ENCODE measurements around the gene POLR3K.

Gene POLR3K

DNA sequence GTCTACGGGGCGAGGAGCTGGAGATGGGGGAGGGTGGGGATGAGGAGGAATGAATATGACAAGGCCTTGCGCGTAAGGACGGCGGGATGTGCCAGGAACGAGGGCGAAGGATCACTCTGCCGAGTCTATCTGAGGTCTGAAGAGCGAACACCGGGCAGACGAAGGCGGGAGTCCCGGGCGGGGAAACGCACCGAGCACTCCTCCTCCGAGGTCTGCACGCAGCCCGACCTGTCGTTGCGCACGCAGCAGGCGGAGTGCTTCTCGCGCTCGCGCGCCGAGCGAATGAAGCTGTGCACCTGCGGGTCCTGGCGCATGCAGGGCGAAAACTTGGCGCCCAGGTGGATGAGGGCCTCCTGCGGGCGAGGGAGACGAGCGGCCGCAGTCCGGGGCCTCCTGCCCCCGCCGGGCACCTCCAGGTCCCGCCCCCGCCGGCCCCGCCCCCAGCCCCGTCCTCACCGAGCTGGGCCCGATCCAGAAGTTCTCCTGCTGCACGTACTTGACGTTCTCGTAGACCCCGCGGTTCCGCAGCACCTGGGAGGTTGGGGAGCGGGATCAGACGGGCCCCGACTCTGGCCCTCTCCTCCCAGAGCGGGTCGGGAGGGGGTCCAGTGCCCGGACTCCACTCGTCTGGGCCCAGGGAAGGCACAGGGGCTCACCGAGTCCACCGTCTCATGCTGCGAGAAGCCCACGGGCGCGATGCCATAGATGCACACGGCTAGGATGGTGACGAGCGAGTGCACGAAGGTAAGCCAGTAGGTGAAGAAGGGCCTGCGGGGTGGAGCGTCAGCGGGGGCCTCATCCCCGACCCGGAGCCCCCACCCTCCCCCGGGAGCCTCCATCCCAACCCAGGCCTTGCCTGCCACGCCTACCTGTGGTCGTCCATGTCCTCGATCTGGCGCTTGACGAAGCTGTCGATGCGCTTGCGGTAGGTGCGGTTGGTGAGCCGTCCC is 7.8 kb upstream of the POLR3K start:
- Histone ChIP-seq H3K4me3 (ENCODE audit: low read depth in 1 of 2, low read length in 2 of 2) (no peak overlapping the region), H3K36me3 (ENCODE audit: control insufficient read depth in 1 of 2, insufficient read depth in 2 of 2, low read length in 2 of 2) (peaks cover 31 to 87% of the 10 kb centered on the region in 2 donors), H3K9me3 (ENCODE audit: control insufficient read depth in 1 of 2, low read length in 2 of 2) (no peaks in the 10 kb centered on the region)

DNA sequence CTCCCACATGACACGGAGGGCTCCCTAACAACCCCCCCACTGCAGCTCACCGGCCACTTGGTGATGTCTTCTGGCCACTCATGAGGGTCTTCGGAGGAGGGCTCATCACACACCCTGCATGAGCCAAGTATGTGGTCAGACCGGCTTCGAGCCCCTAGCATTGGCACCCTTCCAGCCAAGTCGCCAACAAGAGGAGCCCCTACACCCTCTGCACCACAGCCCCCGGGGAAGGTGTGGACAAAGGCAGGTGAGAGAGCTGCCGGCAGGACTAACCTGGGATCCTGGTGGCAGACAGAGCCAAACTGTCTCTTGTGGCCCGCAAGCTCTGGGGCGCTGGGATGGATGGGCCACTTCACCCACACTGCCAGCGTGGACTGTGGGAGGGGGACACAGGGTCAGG is 6.8 kb upstream of the POLR3K start:
- Histone ChIP-seq H3K9me3 (ENCODE audit: control insufficient read depth in 1 of 2, low read length in 2 of 2) (no peaks in the 10 kb centered on the region), H3K27me3 (ENCODE audit: low read depth, low read length) (no peaks in the 10 kb centered on the region), H3K4me3 (ENCODE audit: low read depth in 1 of 2, low read length in 2 of 2) (no peak overlapping the region), H3K36me3 (ENCODE audit: control insufficient read depth in 1 of 2, insufficient read depth in 2 of 2, low read length in 2 of 2) (peaks cover 31 to 95% of the 10 kb centered on the region in 2 donors), H3K27ac (ENCODE audit: low read length) (no peak overlapping the region), H3K4me1 (ENCODE audit: control insufficient read depth in 1 of 2, insufficient read depth in 2 of 2, low read length in 2 of 2) (no peaks in the 10 kb centered on the region)

More for the DNA sequence above, 7.8 kb upstream of the POLR3K start:
- Histone ChIP-seq H3K27ac (ENCODE audit: low read length) (no peak overlapping the region), H3K27me3 (ENCODE audit: low read depth, low read length) (no peaks in the 10 kb centered on the region), H3K4me1 (ENCODE audit: control insufficient read depth in 1 of 2, insufficient read depth in 2 of 2, low read length in 2 of 2) (peaks cover 5 to 9% of the 10 kb centered on the region in 2 donors)

- Histone ChIP-seq H3K4me1 (ENCODE audit: control insufficient read depth in 1 of 2, insufficient read depth in 2 of 2, low read length in 2 of 2) (no peaks in the 10 kb centered on the region), H3K36me3 (ENCODE audit: control insufficient read depth in 1 of 2, insufficient read depth in 2 of 2, low read length in 2 of 2) (peaks cover 31 to 91% of the 10 kb centered on the region in 2 donors), H3K27me3 (ENCODE audit: low read depth, low read length) (no peaks in the 10 kb centered on the region), H3K9me3 (ENCODE audit: control insufficient read depth in 1 of 2, low read length in 2 of 2) (no peaks in the 10 kb centered on the region), H3K27ac (ENCODE audit: low read length) (no peak overlapping the region), H3K4me3 (ENCODE audit: low read depth in 1 of 2, low read length in 2 of 2) (no peak overlapping the region)
These were observed 6.1 kb upstream of the POLR3K start for GRCh38 chr16:59440-60059.

DNA sequence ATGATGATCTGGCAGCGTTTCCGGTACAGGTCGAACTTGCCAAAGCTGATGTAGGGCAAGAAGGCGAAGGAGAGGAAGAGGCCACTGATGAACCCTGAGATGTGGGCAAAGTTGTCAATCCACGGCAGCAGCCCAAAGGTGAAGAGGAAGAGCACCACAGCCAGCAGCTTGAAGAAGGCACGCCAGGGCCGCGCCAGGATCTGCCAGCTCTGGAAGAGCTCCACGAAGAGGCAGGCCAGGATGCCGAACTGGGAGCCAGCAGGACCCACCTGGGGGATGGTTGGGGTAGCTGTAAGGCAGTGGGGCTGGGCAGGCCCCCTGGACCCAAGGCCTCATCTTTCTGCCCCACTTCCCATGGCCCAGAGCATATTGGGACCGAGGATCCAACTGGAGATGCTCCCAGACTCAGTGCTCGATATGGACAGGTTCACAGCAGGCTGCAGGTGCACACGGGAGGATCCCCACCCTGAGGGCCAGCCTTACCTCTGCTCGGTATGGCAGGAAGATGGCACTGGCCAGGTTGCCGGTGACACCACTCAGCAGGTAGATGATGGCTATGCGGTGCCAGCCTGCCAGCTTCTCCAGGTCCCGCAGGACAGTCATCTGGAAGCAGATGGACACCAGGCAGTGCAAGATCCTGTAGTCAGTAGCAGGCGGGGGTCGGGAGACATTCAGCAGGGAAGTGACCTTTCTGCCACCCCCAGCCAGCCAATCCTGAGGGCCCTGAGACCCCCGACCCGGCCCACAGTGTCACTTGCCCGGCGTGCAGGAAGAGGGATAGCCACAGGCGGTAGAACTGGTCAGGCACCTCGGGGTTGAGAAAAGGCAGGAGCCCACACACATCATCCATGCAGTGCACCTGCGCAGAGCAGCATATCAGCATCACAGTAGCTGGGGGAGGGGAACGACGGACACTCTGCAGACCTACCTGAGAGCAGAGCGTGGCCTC is 5.4 kb upstream of the POLR3K start:
- Histone ChIP-seq H3K27ac (ENCODE audit: low read length) (no peak overlapping the region), H3K36me3 (ENCODE audit: control insufficient read depth in 1 of 2, insufficient read depth in 2 of 2, low read length in 2 of 2) (peaks cover 31 to 83% of the 10 kb centered on the region in 2 donors), H3K27me3 (ENCODE audit: low read depth, low read length) (no peaks in the 10 kb centered on the region), H3K9me3 (ENCODE audit: control insufficient read depth in 1 of 2, low read length in 2 of 2) (no peaks in the 10 kb centered on the region), H3K4me3 (ENCODE audit: low read depth in 1 of 2, low read length in 2 of 2) (no peak overlapping the region), H3K4me1 (ENCODE audit: control insufficient read depth in 1 of 2, insufficient read depth in 2 of 2, low read length in 2 of 2) (peaks cover 0 to 4% of the 10 kb centered on the region in 2 donors)

DNA sequence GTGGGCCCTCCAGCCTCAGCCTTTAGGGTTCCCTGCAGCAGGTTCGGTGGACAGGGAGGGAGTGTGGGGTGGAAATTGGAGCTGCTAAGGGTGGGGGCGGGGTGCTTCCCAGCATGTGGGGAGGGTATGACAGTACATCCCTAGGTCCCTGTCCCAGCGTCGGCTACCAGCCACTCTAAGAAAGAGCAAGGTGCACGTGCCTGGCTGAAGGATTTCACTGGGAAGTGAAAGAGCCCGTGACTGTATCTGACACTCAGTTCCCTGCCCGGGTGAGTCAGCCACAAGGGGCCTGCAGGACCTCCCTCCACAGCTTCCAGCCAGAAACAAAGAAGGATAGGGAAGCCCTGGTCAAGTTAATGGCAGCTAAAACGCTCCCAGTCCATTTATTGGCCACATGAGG is 4.3 kb upstream of the POLR3K start:
- Histone ChIP-seq H3K27me3 (ENCODE audit: low read depth, low read length) (no peaks in the 10 kb centered on the region), H3K36me3 (ENCODE audit: control insufficient read depth in 1 of 2, insufficient read depth in 2 of 2, low read length in 2 of 2) (peaks cover 31 to 72% of the 10 kb centered on the region in 2 donors), H3K27ac (ENCODE audit: low read length) (no peak overlapping the region), H3K4me3 (ENCODE audit: low read depth in 1 of 2, low read length in 2 of 2) (no peak overlapping the region), H3K4me1 (ENCODE audit: control insufficient read depth in 1 of 2, insufficient read depth in 2 of 2, low read length in 2 of 2) (peaks cover 0 to 8% of the 10 kb centered on the region in 2 donors), H3K9me3 (ENCODE audit: control insufficient read depth in 1 of 2, low read length in 2 of 2) (no peaks in the 10 kb centered on the region)

- peaks cover 27 to 59% of the 10 kb centered on the region in 2 donors for H3K36me3 ChIP-seq (ENCODE audit: control insufficient read depth in 1 of 2, insufficient read depth in 2 of 2, low read length in 2 of 2)
- H3K4me3 ChIP-seq (ENCODE audit: low read depth in 1 of 2, low read length in 2 of 2): no peak overlapping the region
- no peaks in the 10 kb centered on the region for H3K27me3 ChIP-seq (ENCODE audit: low read depth, low read length)
- H3K4me1 ChIP-seq (ENCODE audit: control insufficient read depth in 1 of 2, insufficient read depth in 2 of 2, low read length in 2 of 2): peaks cover 0 to 12% of the 10 kb centered on the region in 2 donors
- no peaks in the 10 kb centered on the region for H3K9me3 ChIP-seq (ENCODE audit: control insufficient read depth in 1 of 2, low read length in 2 of 2)
- no peak overlapping the region for H3K27ac ChIP-seq (ENCODE audit: low read length)
These were observed 3.0 kb upstream of the POLR3K start for GRCh38 chr16:56231-56927.

DNA sequence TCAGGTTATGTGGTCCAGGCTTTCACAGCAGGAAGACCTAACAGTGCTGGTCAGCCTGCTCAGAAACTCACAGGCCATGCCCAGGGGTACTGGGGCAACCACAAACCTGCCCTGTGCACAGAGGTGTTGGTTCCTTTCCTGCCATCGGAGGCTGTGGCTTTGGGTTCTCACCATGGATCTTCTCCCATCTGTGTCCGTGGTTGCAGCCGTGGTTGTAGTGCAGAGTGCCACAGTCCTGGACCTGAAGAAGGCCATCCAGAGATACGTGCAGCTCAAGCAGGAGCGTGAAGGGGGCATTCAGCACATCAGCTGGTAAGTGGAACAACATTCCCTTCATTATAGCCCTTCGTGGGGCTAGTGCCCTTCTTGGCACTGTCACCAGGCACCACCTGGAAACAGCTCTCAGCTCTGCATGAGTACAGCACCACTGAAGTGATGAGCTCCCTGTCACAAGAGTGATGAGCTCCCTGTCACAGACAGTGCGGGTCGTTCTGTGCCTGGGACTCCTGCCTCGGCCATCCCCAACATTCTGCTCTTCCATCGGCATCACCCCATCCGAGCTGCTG is 2.2 kb upstream of the POLR3K start:
- Histone ChIP-seq H3K4me3 (ENCODE audit: low read depth in 1 of 2, low read length in 2 of 2) (no peak overlapping the region), H3K27ac (ENCODE audit: low read length) (no peak overlapping the region), H3K27me3 (ENCODE audit: low read depth, low read length) (no peaks in the 10 kb centered on the region), H3K9me3 (ENCODE audit: control insufficient read depth in 1 of 2, low read length in 2 of 2) (no peaks in the 10 kb centered on the region), H3K36me3 (ENCODE audit: control insufficient read depth in 1 of 2, insufficient read depth in 2 of 2, low read length in 2 of 2) (peaks cover 26 to 53% of the 10 kb centered on the region in 2 donors), H3K4me1 (ENCODE audit: control insufficient read depth in 1 of 2, insufficient read depth in 2 of 2, low read length in 2 of 2) (peaks cover 0 to 12% of the 10 kb centered on the region in 2 donors)

- no peaks in the 10 kb centered on the region for H3K27me3 ChIP-seq (ENCODE audit: low read depth, low read length)
- peak overlapping the region; percentile 56 to 94 for H3K4me3 ChIP-seq (ENCODE audit: low read depth in 1 of 2, low read length in 2 of 2)
- no peak overlapping the region for H3K27ac ChIP-seq (ENCODE audit: low read length)
- no peaks in the 10 kb centered on the region for H3K9me3 ChIP-seq (ENCODE audit: control insufficient read depth in 1 of 2, low read length in 2 of 2)
- peaks cover 0 to 12% of the 10 kb centered on the region in 2 donors for H3K4me1 ChIP-seq (ENCODE audit: control insufficient read depth in 1 of 2, insufficient read depth in 2 of 2, low read length in 2 of 2)
- peaks cover 18 to 43% of the 10 kb centered on the region in 2 donors for H3K36me3 ChIP-seq (ENCODE audit: control insufficient read depth in 1 of 2, insufficient read depth in 2 of 2, low read length in 2 of 2)
These were observed 801 bp upstream of the POLR3K start for GRCh38 chr16:54237-54581.

DNA sequence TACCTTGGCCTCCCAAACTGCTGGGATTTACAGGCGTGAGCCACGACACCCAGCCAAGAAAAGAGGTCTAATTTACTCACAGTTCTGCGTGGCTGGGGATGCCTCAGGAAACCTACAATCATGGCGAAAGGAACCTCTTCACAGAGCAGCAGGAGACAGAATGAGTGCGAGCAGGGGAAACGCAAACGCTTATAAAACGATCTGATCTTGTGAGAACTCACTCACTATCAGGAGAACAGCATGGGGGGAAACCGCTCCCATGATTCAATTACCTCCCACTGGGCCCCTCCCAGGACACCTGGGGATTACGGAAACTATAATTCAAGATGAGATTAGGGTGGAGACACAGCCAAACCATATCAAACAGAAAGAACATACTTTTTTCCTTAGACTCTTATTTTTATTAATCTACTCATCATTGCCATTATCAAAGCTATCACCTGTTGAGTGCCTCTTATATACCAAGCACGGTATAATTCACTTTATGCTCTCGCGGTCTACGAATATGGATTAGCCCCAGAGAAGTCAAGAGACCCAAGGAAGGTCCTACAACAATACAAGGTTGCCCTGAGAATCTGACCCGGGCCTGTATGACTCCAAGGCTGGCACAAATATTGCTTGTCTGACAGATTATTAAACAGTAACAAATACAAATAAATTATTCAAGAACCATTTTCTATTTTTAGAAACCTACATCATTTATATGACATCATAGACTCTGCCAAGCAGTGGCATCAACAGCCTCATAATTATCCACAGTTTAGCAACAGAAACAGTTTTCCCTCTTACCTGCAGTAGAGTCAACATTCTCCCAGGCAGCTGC is 2.4 kb downstream of the POLR3K start:
- Histone ChIP-seq H3K4me1 (ENCODE audit: control insufficient read depth in 1 of 2, insufficient read depth in 2 of 2, low read length in 2 of 2) (peaks cover 0 to 12% of the 10 kb centered on the region in 2 donors), H3K9me3 (ENCODE audit: control insufficient read depth in 1 of 2, low read length in 2 of 2) (no peaks in the 10 kb centered on the region), H3K27me3 (ENCODE audit: low read depth, low read length) (no peaks in the 10 kb centered on the region), H3K4me3 (ENCODE audit: low read depth in 1 of 2, low read length in 2 of 2) (no peak overlapping the region), H3K27ac (ENCODE audit: low read length) (no peak overlapping the region), H3K36me3 (ENCODE audit: control insufficient read depth in 1 of 2, insufficient read depth in 2 of 2, low read length in 2 of 2) (peaks cover 4 to 22% of the 10 kb centered on the region in 2 donors)

GRCh38 chr16:47234-47633 is 6.2 kb downstream of the POLR3K start:
- Histone ChIP-seq H3K27ac (ENCODE audit: low read length) (no peak overlapping the region), H3K4me1 (ENCODE audit: control insufficient read depth in 1 of 2, insufficient read depth in 2 of 2, low read length in 2 of 2) (peaks cover 0 to 3% of the 10 kb centered on the region in 2 donors), H3K4me3 (ENCODE audit: low read depth in 1 of 2, low read length in 2 of 2) (no peak overlapping the region), H3K36me3 (ENCODE audit: control insufficient read depth in 1 of 2, insufficient read depth in 2 of 2, low read length in 2 of 2) (peaks cover 12 to 21% of the 10 kb centered on the region in 2 donors), H3K27me3 (ENCODE audit: low read depth, low read length) (no peaks in the 10 kb centered on the region), H3K9me3 (ENCODE audit: control insufficient read depth in 1 of 2, low read length in 2 of 2) (no peaks in the 10 kb centered on the region)

Measured in muscle layer of duodenum (tissue), 2 donors.